ENCODE data around the gene RERE. TPM values are rescaled to one million over a fixed set of nuclear protein-coding genes. Genes with fewer than 3 reads are reported as not detected.
"Not testable (repeated sequence)": the region's sequence is repeated elsewhere in the genome, so short reads cannot be mapped to it uniquely, and the experiment has no call there.

The RERE gene
- total RNA-seq, 2 donors from 2014 or later, result 144 to 174 TPM

DNA sequence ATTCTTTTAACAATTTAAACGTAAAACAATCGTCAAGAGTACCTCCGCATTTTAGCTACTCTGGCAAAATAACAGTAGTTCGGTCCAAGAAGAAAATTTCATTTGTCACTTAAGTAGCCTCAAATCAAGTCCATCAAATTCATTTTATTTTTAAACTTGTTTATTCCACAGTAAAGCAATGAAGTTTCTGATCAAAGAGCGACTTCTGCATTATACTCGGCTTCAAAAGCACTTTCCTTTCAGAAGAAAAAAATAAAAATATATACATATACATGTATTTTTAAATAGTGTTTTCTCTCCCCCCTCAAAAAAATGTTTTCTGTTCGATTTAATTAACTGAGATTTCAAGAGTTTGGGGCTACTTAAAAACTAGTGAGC, 115.0 kb downstream of the RERE start:
- Histone ChIP-seq H3K4me1 (ENCODE audit: control insufficient read depth in 1 of 2, low read depth in 2 of 2) (peaks cover 10 to 38% of the 10 kb centered on the region in 2 donors), H3K27ac (peak overlapping the region; percentile 70 to 86), H3K4me3 (peak overlapping the region; percentile 88), H3K36me3 (no peaks in the 10 kb centered on the region), H3K9me3 (no peaks in the 10 kb centered on the region), H3K27me3 (replicated peaks; ENCODE audit: insufficient read depth) (no peaks in the 10 kb centered on the region)
- ATAC-seq (ENCODE audit: insufficient number of reproducible peaks, low FRiP score, low read depth) (no peak), DNase-seq (ENCODE audit: low spot score) (no peak)
- TF ChIP-seq, protein P1, sequence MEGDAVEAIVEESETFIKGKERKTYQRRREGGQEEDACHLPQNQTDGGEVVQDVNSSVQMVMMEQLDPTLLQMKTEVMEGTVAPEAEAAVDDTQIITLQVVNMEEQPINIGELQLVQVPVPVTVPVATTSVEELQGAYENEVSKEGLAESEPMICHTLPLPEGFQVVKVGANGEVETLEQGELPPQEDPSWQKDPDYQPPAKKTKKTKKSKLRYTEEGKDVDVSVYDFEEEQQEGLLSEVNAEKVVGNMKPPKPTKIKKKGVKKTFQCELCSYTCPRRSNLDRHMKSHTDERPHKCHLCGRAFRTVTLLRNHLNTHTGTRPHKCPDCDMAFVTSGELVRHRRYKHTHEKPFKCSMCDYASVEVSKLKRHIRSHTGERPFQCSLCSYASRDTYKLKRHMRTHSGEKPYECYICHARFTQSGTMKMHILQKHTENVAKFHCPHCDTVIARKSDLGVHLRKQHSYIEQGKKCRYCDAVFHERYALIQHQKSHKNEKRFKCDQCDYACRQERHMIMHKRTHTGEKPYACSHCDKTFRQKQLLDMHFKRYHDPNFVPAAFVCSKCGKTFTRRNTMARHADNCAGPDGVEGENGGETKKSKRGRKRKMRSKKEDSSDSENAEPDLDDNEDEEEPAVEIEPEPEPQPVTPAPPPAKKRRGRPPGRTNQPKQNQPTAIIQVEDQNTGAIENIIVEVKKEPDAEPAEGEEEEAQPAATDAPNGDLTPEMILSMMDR (IDR thresholded peaks at IDR 0.05), result no peak

DNA sequence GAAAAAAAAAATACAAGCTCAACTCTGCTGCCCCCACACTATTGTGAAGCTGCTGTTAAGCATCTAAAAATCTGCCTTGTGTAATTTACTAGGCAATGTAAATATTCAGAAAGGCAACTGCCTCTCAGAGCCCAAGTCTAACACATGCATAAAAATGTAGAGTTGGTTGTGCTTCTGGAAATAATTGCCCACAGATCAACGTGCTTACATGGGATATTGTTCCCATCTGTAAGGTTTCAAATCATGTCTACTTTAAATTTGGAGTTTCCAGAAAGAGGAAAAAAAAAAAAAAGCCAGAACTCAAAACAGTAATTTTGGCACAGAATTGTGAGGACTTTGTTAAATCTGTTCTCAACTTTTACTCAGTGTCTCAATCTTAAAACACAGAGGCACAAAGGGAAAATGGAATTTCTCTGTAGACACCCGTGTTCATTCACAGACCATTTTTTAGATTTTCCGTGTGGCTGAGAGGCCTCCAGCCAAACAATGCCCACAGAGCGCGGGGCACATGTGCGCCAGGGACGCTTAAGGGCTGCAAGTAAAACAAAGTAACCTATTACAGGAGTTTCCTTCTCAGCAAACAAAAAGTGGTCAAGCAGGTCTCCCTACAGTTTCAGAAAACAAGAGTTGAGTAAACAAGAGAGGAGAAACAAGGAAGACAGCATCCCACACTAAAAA, 115.5 kb downstream of the RERE start:
- no peaks in the 10 kb centered on the region for H3K36me3 ChIP-seq
- TF ChIP-seq, protein P1 (IDR thresholded peaks at IDR 0.05), result no peak
- peak overlapping the region; percentile 88 for H3K4me3 ChIP-seq
- ATAC-seq (ENCODE audit: insufficient number of reproducible peaks, low FRiP score, low read depth) (no peak), DNase-seq (ENCODE audit: low spot score) (no peak)
- peaks cover 10 to 35% of the 10 kb centered on the region in 2 donors for H3K4me1 ChIP-seq (ENCODE audit: control insufficient read depth in 1 of 2, low read depth in 2 of 2)
- H3K27ac ChIP-seq, result peak overlapping the region; percentile 6 to 86
- H3K27me3 ChIP-seq (replicated peaks; ENCODE audit: insufficient read depth), result no peaks in the 10 kb centered on the region
- no peaks in the 10 kb centered on the region for H3K9me3 ChIP-seq

DNA sequence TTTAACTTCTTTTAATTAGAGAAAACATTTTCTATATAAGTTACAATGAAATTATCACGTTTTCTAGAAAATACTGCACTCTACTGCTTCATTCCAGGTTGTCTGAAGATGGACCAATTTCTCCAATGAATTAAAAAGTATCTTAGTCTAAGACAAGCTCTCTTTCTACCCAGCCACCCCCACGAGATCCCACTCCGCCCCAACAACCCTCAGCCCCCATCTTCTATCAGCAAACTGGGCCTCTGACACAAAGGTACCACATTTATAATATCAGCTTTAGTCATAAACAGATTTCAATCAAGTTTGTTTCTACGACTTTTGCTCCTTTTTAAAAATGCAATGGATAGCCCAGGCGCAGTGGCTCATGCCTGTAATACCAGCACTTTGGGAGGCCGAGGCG, 117.8 kb downstream of the RERE start:
- H3K36me3 ChIP-seq, result no peaks in the 10 kb centered on the region
- no peak for DNase-seq (ENCODE audit: low spot score)
- peaks cover 10 to 35% of the 10 kb centered on the region in 2 donors for H3K4me1 ChIP-seq (ENCODE audit: control insufficient read depth in 1 of 2, low read depth in 2 of 2)
- no peaks in the 10 kb centered on the region for H3K9me3 ChIP-seq
- TF ChIP-seq, protein P1 (IDR thresholded peaks at IDR 0.05), result no peak
- ATAC-seq (ENCODE audit: insufficient number of reproducible peaks, low FRiP score, low read depth), result no peak
- no peaks in the 10 kb centered on the region for H3K27me3 ChIP-seq (replicated peaks; ENCODE audit: insufficient read depth)
- H3K27ac ChIP-seq, result no peak overlapping the region
- H3K4me3 ChIP-seq, result no peak overlapping the region

DNA sequence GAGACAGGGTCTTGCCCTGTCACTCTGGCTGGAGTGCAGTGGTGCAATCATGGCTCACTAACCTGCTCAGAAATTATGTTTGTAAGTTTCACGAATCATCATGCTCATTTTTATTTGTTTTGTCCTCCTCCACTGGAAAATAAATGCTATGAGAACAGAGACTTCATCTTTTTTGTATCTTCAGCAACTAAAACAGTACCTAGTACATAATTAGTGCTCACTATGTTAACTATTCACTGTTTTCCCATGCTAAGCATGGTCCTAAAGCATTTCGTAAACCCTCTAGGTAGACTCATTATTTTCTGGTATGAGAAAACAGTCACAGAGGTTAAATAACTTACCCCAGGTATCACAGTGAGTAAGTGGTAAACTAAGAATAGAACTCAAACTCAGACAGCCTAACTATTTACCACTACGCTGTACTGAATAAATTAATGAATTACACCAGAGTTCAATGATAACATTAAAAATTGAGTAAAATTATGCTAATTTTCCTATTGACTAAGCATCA, 118.4 kb downstream of the RERE start:
- TF ChIP-seq, protein P1 (IDR thresholded peaks at IDR 0.05), result no peak
- H3K9me3 ChIP-seq, result no peaks in the 10 kb centered on the region
- H3K27me3 ChIP-seq (replicated peaks; ENCODE audit: insufficient read depth), result no peaks in the 10 kb centered on the region
- H3K4me3 ChIP-seq, result no peak overlapping the region
- DNase-seq (ENCODE audit: low spot score), result no peak
- H3K27ac ChIP-seq, result no peak overlapping the region
- H3K4me1 ChIP-seq (ENCODE audit: control insufficient read depth in 1 of 2, low read depth in 2 of 2), result peaks cover 10 to 35% of the 10 kb centered on the region in 2 donors
- H3K36me3 ChIP-seq, result no peaks in the 10 kb centered on the region
- ATAC-seq (ENCODE audit: insufficient number of reproducible peaks, low FRiP score, low read depth), result no peak

DNA sequence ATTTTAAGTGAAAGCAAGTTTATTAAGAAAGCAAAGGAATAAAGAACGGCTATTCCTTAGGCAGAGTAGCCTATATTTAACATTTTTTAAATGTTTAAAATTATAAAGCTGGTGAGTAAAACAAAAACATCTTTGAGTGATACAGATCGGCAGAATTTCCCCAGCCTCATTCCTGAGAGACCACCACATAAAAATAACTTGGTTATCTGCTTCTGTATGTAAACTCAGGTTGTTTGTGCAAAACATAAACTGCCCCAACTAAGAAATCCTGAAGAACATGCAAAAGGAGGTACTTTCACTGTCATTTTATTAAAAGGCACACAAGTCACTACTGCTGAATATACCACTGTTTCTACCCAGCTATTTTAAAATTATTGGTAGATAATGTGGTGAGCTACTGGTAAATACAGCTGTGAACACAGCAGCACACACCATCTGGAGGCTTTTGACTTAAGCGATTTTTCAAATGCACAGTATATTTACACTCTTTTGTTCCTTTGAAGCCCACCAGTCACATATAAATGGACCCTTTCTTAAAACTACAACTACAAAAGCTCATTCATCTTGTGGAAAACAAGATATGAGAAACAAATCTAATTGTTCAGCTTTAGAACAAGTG, 119.3 kb downstream of the RERE start:
- no peak overlapping the region for H3K4me3 ChIP-seq
- H3K27me3 ChIP-seq (replicated peaks; ENCODE audit: insufficient read depth), result no peaks in the 10 kb centered on the region
- no peaks in the 10 kb centered on the region for H3K36me3 ChIP-seq
- H3K9me3 ChIP-seq, result no peaks in the 10 kb centered on the region
- no peak overlapping the region for H3K27ac ChIP-seq
- TF ChIP-seq, protein P1 (IDR thresholded peaks at IDR 0.05), result no peak
- peaks cover 10 to 30% of the 10 kb centered on the region in 2 donors for H3K4me1 ChIP-seq (ENCODE audit: control insufficient read depth in 1 of 2, low read depth in 2 of 2)
- DNase-seq (ENCODE audit: low spot score), result no peak
- ATAC-seq (ENCODE audit: insufficient number of reproducible peaks, low FRiP score, low read depth), result no peak

DNA sequence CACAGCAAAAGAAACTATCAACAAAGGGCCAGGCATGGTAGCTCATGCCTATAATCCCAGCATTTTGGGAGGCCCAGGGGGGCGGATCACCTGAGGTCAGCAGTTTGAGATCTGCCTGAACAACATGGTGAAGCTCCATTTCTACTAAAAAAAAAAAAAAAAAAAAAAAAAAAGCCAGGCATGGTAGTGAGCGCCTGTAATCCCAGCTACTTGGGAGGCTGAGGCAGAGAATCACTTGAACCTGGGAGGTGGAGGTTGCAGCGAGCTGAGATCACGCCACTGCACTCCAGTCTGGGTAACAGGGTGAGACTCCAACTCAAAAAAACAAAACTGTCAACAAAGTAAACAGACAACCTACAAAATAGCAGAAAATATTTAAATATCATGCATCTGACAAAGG, 122.0 kb downstream of the RERE start:
- not testable (repeated sequence) for H3K27ac ChIP-seq; H3K36me3 ChIP-seq; ATAC-seq (ENCODE audit: insufficient number of reproducible peaks, low FRiP score, low read depth); H3K9me3 ChIP-seq; H3K4me3 ChIP-seq; DNase-seq (ENCODE audit: low spot score); H3K27me3 ChIP-seq (replicated peaks; ENCODE audit: insufficient read depth)
- peaks cover 2 to 20% of the 10 kb centered on the region in 2 donors for H3K4me1 ChIP-seq (ENCODE audit: control insufficient read depth in 1 of 2, low read depth in 2 of 2)
